ENCODE results near the gene TMEM143.

Gene TMEM143

DNA sequence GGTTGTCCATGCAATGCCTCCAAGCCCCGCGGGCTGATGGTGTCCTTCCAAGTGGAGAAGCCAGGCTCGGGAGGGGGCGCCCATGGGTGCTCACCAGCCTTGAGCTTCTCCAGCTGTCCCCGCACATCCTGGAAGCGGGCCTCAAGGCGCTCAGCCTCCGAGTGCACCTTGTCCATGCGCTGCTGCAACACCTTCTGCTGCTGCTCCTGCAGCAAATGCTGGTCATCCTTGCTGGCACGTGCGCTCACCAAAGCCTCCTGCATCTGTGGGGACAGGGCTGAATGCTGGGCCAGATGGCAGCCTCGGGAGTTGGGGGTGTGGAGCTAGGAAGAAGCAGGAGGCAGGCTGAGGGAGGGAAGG is 61.2 kb downstream of the TMEM143 start:
- Histone ChIP-seq H3K4me3 (ENCODE audit: low read length, poor library complexity, severe bottlenecking) (no peak overlapping the region), H2AFZ (ENCODE audit: low read length) (no peak overlapping the region), H4K20me1 (ENCODE audit: insufficient read depth, low read length, poor library complexity, severe bottlenecking) (no peaks in the 10 kb centered on the region), H3K79me2 (ENCODE audit: insufficient read depth, low read length) (no peaks in the 10 kb centered on the region), H3K36me3 (ENCODE audit: insufficient read depth, low read length) (no peaks in the 10 kb centered on the region), H3K9me3 (ENCODE audit: insufficient read depth, low read depth, low read length) (no peaks in the 10 kb centered on the region), H3F3A (ENCODE audit: low read depth) (no peaks in the 10 kb centered on the region), H3K27me3 (ENCODE audit: insufficient read depth, low read length, poor library complexity, severe bottlenecking) (no peaks in the 10 kb centered on the region), H3K9ac (ENCODE audit: low read depth, low read length, poor library complexity, severe bottlenecking) (no peak overlapping the region), H3K4me2 (ENCODE audit: low read depth, low read length, poor library complexity, severe bottlenecking) (no peak overlapping the region), H3K4me1 (ENCODE audit: insufficient read depth, low read length, poor library complexity, severe bottlenecking) (no peaks in the 10 kb centered on the region), H3K9me2 (replicated peaks; ENCODE audit: low read depth, low read length) (no peaks in the 10 kb centered on the region)
- TF ChIP-seq, protein P1, sequence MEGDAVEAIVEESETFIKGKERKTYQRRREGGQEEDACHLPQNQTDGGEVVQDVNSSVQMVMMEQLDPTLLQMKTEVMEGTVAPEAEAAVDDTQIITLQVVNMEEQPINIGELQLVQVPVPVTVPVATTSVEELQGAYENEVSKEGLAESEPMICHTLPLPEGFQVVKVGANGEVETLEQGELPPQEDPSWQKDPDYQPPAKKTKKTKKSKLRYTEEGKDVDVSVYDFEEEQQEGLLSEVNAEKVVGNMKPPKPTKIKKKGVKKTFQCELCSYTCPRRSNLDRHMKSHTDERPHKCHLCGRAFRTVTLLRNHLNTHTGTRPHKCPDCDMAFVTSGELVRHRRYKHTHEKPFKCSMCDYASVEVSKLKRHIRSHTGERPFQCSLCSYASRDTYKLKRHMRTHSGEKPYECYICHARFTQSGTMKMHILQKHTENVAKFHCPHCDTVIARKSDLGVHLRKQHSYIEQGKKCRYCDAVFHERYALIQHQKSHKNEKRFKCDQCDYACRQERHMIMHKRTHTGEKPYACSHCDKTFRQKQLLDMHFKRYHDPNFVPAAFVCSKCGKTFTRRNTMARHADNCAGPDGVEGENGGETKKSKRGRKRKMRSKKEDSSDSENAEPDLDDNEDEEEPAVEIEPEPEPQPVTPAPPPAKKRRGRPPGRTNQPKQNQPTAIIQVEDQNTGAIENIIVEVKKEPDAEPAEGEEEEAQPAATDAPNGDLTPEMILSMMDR (conservative IDR thresholded peaks at IDR 0.05; ENCODE audit: low read length): no peak
- TF ChIP-seq EZH2phosphoT487 (IDR thresholded peaks at IDR 0.05; ENCODE audit: borderline replicate concordance): no peak

DNA sequence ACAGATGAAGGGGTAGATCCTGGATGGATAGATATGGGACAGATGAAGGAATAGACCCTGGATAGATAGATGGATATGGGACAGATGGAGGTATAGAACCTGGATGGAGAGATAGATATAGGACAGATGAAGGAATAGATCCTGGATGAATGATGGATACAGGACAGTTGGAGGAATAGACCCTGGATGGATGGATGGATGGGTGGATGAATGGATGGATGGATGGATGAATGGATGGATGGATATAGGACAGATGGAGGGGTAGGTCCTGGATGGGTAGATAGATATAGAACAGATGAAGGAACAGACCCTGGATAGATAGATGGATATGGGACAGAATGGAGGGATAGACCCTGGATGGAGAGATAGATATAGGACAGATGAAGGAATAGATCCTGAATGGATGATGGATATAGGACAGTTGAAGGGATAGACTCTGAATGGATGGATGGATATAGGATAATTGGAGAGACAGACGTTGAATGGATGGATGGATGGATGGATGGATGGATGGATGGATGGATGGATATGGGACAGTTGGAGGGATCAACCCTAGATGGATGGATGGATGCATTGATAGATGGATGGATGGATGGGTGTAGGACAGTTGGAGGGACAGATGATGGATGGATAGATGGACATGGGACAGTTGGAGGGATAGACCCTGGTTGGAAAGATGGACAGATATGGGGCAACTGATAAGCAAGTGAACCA is 61.7 kb downstream of the TMEM143 start:
- Histone ChIP-seq H3K27me3 (ENCODE audit: insufficient read depth, low read length, poor library complexity, severe bottlenecking) (no peaks in the 10 kb centered on the region), H3K9me2 (replicated peaks; ENCODE audit: low read depth, low read length) (no peaks in the 10 kb centered on the region), H3K9me3 (ENCODE audit: insufficient read depth, low read depth, low read length) (no peaks in the 10 kb centered on the region), H4K20me1 (ENCODE audit: insufficient read depth, low read length, poor library complexity, severe bottlenecking) (no peaks in the 10 kb centered on the region), H3K4me2 (ENCODE audit: low read depth, low read length, poor library complexity, severe bottlenecking) (no peak overlapping the region), H3K36me3 (ENCODE audit: insufficient read depth, low read length) (no peaks in the 10 kb centered on the region), H3K9ac (ENCODE audit: low read depth, low read length, poor library complexity, severe bottlenecking) (no peak overlapping the region), H3K79me2 (ENCODE audit: insufficient read depth, low read length) (no peaks in the 10 kb centered on the region), H2AFZ (ENCODE audit: low read length) (no peak overlapping the region), H3K4me1 (ENCODE audit: insufficient read depth, low read length, poor library complexity, severe bottlenecking) (no peaks in the 10 kb centered on the region), H3F3A (ENCODE audit: low read depth) (no peaks in the 10 kb centered on the region), H3K4me3 (ENCODE audit: low read length, poor library complexity, severe bottlenecking) (no peak overlapping the region)
- TF ChIP-seq, protein P1 (conservative IDR thresholded peaks at IDR 0.05; ENCODE audit: low read length): no peak
- no peak for TF ChIP-seq EZH2phosphoT487 (IDR thresholded peaks at IDR 0.05; ENCODE audit: borderline replicate concordance)

DNA sequence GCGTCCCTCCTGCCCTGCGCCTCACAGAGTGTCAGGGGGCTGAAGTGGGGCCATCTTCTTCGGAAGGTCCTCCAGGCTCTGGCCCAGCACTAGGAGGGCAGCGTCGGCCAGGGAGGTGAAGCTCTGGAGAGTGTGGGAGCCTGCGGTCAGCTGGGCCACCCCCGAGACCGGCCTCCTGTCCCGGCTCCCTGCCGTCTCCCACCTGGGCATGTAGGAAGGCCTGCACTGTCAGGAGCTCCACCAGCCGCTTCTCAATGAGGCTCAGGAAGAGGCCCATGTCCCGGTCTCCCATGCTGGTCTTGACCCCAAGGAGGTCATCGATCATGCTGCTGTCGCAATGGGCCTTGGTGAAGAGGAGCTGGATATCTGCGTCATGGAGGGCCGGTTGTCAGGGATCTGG is 65.8 kb downstream of the TMEM143 start:
- Histone ChIP-seq H3K4me1 (ENCODE audit: insufficient read depth, low read length, poor library complexity, severe bottlenecking) (no peaks in the 10 kb centered on the region), H3K9ac (ENCODE audit: low read depth, low read length, poor library complexity, severe bottlenecking) (no peak overlapping the region), H4K20me1 (ENCODE audit: insufficient read depth, low read length, poor library complexity, severe bottlenecking) (no peaks in the 10 kb centered on the region), H3K27me3 (ENCODE audit: insufficient read depth, low read length, poor library complexity, severe bottlenecking) (no peaks in the 10 kb centered on the region), H3F3A (ENCODE audit: low read depth) (no peaks in the 10 kb centered on the region), H2AFZ (ENCODE audit: low read length) (no peak overlapping the region), H3K9me2 (replicated peaks; ENCODE audit: low read depth, low read length) (no peaks in the 10 kb centered on the region), H3K4me2 (ENCODE audit: low read depth, low read length, poor library complexity, severe bottlenecking) (no peak overlapping the region), H3K9me3 (ENCODE audit: insufficient read depth, low read depth, low read length) (no peaks in the 10 kb centered on the region), H3K4me3 (ENCODE audit: low read length, poor library complexity, severe bottlenecking) (no peak overlapping the region), H3K79me2 (ENCODE audit: insufficient read depth, low read length) (no peaks in the 10 kb centered on the region), H3K36me3 (ENCODE audit: insufficient read depth, low read length) (no peaks in the 10 kb centered on the region)
- TF ChIP-seq, protein P1 (conservative IDR thresholded peaks at IDR 0.05; ENCODE audit: low read length): no peak
- TF ChIP-seq EZH2phosphoT487 (IDR thresholded peaks at IDR 0.05; ENCODE audit: borderline replicate concordance): no peak

Measured in Loucy (cell line).